Fibroblast of mammary gland (primary cell): ENCODE results near the gene PARP12.

Experiments used
- DNase-seq: peaks from one replicate; pipeline ENCODE4 v3.0.0-alpha.2; 2010; ENCODE audit warnings: low read depth
- H3K4me3 ChIP-seq: 2 replicates; pipeline ENCODE4 v1.5.1; 2011; ENCODE audit warnings: low read depth, mild to moderate bottlenecking, low read length, moderate library complexity; ENCODE audit not compliant: control insufficient read depth
- CTCF ChIP-seq: conservative IDR thresholded peaks from 2 replicates; pipeline ENCODE4 v1.5.1; 2011; ENCODE audit warnings: low read depth, low read length, inconsistent platforms; ENCODE audit not compliant: control insufficient read depth, insufficient read depth

PARP12 gene

DNA sequence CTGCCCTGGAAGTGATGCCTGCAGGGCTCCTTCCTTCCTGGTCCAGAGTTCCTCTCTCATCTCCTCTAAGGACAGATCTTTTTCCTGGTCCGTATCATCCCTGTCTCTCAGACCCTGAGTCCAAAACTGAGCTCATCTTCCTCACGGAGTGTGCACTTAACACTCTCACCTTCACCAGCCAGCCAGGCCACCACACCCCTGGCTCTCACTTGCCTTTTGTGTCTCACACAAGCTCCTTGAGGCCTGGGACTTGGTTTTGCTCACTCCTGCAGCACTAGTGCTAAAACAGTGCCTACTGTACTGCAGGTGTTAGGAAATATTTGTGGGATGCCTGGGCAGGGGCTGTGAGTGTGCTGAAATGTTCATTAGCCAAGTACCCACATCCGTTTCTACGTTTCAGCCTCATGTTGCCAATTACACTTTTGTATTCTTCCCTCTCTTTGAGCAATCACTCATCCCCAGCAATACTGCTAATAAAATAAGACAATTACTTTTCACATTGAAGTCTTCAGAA is 21.4 kb upstream of the PARP12 start:
- no peak for DNase-seq
- H3K4me3 ChIP-seq, result no peak overlapping the region
- TF ChIP-seq CTCF, result no peak

DNA sequence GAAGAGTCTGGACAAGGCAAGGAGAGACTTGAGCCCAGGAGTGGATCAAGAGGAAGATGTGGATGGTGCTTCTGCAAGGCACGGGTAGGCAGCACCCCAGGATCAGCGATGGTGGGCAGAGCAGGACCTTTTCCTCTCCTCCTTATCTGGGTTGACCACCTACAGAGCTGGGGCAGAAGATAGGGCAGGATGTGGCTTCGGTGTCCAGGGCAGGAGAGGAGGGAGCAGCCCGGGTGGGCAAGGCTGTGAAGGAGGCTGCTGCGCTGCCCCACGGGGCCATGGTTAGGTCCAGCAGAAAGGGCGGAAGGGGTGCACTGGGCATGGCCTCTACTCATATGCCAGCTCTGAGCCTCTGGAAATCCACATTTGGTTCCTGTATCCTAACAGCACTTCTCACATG is 20.0 kb upstream of the PARP12 start:
- DNase-seq, result no peak
- H3K4me3 ChIP-seq, result no peak overlapping the region
- no peak for TF ChIP-seq CTCF

GRCh38 chr7:140081774-140082425 is 19.1 kb upstream of the PARP12 start:
- no peak for TF ChIP-seq CTCF
- no peak for DNase-seq
- no peak overlapping the region for H3K4me3 ChIP-seq

DNA sequence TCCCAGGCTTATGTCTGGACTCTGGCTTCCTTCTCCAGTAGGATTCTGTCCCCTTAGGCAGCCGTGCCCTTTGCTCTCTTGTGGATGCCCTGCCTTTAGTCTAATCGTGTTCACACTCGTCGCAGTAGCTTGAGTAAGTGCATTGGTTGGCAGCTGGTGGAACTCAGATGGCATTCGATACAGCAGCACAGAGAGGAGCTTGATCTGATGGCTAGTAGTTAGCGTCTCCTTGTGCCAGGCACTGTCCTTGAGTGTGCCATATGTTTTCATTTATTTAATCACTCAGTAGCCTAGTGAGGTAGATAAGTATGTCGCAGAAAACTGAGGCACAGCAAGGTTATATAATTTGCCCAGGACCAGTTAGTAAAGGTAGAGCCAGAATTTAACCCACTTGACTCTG is 18.2 kb upstream of the PARP12 start:
- no peak for TF ChIP-seq CTCF
- no peak for DNase-seq

DNA sequence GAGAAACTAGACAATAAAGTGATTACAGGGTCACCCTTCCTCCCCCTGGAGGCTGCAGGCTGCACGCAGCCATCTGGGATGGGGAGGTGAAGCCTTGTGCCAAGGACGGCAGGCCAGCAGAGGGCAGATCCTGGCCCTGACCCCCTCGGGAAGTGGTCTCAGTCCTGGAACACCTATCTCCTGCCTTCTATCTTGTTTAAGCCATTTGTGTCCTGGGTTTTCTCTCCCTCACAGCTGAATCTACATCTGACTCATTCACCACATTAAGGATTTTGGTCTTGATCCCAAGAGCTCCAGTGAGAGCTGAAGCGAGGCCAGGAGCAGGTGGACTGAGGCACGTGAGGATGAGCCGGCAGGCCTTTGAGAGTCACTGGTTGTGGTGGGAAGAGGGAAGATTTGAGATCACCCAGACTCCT is 16.4 kb upstream of the PARP12 start:
- DNase-seq, result peak; percentile 94
- peak; percentile 17 for TF ChIP-seq CTCF
- no peak overlapping the region for H3K4me3 ChIP-seq

More for the DNA sequence above, 18.2 kb upstream of the PARP12 start:
- no peak overlapping the region for H3K4me3 ChIP-seq

DNA sequence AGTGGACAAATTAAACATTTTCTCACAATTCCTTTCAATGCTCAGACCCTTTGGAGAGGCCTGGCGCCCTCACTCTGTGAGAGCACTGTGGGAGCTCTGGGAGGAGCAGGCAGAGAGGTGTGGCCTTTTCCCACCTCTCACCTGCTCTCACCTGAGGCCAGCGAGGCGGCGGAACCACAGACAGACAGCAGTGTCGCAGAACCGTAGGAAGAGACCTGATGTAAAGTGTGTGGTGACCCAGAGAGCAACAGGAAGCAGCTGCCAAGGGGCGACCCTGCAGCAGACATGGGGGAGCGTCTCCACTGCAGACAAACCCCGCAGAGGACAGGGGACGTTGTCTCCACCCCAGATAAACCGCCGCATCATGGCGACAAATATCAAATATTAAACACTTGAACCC is 15.6 kb upstream of the PARP12 start:
- no peak for DNase-seq
- no peak for TF ChIP-seq CTCF
- no peak overlapping the region for H3K4me3 ChIP-seq
